Type B pancreatic cell (in vitro differentiated cells): Measurements from ENCODE around the gene POU4F1. TPM values are rescaled to one million over a fixed set of nuclear protein-coding genes. Genes with fewer than 3 reads are reported as not detected.

Experiments used
- DNase-seq: peaks from one replicate; pipeline ENCODE4 v3.0.0; 2021; ENCODE audit warnings: mixed read lengths; ENCODE audit not compliant: unreplicated experiment; ENCODE audit errors: extremely low spot score
- H3K27ac Mint-ChIP-seq: 2 replicates; pipeline ENCODE4 v1.8.0; 2021; ENCODE audit warnings: mild to moderate bottlenecking, mixed read lengths
- H3K27me3 Mint-ChIP-seq: 2 replicates; pipeline ENCODE4 v1.8.0; 2021; ENCODE audit warnings: mixed read lengths
- H3K36me3 Mint-ChIP-seq: 2 replicates; pipeline ENCODE4 v1.8.0; 2021; ENCODE audit warnings: mixed read lengths
- H3K4me1 Mint-ChIP-seq: one replicate; pipeline ENCODE4 v1.8.0; 2021; ENCODE audit warnings: mixed read lengths; ENCODE audit not compliant: unreplicated experiment
- H3K4me3 Mint-ChIP-seq: 2 replicates; pipeline ENCODE4 v1.8.0; 2021; ENCODE audit warnings: mild to moderate bottlenecking, mixed read lengths
- H3K9me3 Mint-ChIP-seq: 2 replicates; pipeline ENCODE4 v1.8.0; 2021; ENCODE audit warnings: mixed read lengths
- total RNA-seq: library from RNA; stranded (reverse); gene quantifications from 2 replicates; pipeline ENCODE4 v1.2.1, GENCODE V29; 2021; ENCODE audit warnings: low replicate concordance
- TF ChIP-seq, protein P1 (sequence below): fragments of 200-600 bp; sonication (generic); conservative IDR thresholded peaks from 2 replicates; pipeline ENCODE4 v1.5.0; 2021; ENCODE audit warnings: antibody characterized with exemption, mild to moderate bottlenecking

Gene POU4F1
- total RNA-seq, 1 donor from 2014 or later: 5.4 TPM

DNA sequence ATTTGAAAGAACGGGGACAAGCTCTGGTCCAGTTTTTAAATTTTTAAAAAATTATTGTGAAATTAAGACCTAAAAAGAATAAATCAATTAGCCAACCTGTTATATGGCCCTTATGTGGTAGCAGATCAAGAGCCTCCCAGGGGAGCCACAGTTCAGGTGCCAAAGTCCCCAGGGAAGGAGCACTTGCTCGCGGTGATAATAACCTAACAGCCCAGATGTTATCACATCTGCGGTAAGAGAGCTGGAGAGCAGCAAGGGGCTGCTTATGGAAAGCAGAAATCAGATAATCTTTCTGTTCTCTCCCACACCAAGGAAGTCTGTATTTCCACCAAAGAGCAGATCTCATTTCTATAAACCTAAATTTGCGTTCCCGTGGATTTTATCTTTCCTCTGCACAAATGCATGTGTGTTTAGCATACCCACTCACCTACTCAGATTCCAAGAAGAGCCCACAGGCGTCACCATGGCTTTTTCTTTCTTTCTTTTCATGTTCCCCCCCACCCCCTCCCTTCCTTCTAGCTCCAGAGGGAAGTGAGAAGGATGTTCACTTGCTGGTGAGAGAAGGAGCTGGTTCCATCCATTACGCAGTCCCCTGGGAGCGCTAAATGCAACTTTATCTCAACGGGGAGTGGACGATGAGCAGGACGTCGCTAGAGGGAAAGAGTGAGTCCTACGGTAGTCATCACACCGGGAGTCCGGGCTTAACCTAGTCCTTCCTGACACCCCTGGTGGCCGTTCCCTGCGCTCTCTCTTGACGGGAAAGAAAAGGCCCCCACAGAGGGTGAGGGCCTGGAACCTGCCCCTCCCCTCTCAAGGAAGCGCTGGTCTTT lies 1.6 kb upstream of the POU4F1 start:
- H3K27ac Mint-ChIP-seq: no peak overlapping the region
- H3K36me3 Mint-ChIP-seq: no peaks in the 10 kb centered on the region
- H3K4me1 Mint-ChIP-seq: peaks cover 28% of the 10 kb centered on the region
- TF ChIP-seq, protein P1, sequence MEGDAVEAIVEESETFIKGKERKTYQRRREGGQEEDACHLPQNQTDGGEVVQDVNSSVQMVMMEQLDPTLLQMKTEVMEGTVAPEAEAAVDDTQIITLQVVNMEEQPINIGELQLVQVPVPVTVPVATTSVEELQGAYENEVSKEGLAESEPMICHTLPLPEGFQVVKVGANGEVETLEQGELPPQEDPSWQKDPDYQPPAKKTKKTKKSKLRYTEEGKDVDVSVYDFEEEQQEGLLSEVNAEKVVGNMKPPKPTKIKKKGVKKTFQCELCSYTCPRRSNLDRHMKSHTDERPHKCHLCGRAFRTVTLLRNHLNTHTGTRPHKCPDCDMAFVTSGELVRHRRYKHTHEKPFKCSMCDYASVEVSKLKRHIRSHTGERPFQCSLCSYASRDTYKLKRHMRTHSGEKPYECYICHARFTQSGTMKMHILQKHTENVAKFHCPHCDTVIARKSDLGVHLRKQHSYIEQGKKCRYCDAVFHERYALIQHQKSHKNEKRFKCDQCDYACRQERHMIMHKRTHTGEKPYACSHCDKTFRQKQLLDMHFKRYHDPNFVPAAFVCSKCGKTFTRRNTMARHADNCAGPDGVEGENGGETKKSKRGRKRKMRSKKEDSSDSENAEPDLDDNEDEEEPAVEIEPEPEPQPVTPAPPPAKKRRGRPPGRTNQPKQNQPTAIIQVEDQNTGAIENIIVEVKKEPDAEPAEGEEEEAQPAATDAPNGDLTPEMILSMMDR: peak; percentile 40
- H3K9me3 Mint-ChIP-seq: no peaks in the 10 kb centered on the region
- no peak for DNase-seq
- H3K27me3 Mint-ChIP-seq: peaks cover 92% of the 10 kb centered on the region
- no peak overlapping the region for H3K4me3 Mint-ChIP-seq

DNA sequence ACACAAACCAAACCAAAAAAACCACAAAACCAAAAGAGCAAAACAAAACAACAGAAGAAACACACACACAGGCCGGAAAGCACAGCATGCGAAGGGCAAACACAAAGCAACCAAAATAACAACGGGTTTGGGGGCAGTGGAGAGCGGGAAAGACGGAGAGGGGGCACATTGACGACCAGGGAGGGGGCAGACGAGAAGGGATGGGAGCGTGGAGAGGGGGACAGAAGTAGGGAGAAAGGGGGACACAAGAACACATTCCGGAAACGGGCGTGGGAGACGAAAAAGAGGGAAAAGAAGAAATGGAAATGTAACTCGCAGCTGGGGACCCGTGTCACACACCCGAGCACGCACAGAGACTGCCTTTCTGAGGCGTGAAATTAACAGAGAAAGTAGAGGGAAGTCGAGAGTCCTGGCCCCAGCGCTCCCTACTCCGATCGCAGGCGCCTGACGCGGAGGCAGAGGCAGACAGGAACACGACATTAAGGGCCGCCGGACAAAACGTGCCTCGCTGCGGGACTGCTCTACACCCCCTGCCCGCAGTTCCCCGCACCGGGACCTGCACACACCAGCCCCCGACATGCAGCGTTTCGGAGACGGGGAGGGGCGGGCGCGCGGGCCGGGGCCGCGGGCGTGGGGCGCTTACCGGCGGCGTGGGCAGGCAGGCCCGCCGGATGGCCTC lies 652 bp downstream of the POU4F1 start:
- H3K4me1 Mint-ChIP-seq: peaks cover 23% of the 10 kb centered on the region
- no peaks in the 10 kb centered on the region for H3K36me3 Mint-ChIP-seq
- peak overlapping the region; percentile 44 for H3K27ac Mint-ChIP-seq
- peaks cover 91% of the 10 kb centered on the region for H3K27me3 Mint-ChIP-seq
- H3K9me3 Mint-ChIP-seq: no peaks in the 10 kb centered on the region
- TF ChIP-seq, protein P1: no peak
- DNase-seq: no peak
- peak overlapping the region; percentile 83 for H3K4me3 Mint-ChIP-seq

DNA sequence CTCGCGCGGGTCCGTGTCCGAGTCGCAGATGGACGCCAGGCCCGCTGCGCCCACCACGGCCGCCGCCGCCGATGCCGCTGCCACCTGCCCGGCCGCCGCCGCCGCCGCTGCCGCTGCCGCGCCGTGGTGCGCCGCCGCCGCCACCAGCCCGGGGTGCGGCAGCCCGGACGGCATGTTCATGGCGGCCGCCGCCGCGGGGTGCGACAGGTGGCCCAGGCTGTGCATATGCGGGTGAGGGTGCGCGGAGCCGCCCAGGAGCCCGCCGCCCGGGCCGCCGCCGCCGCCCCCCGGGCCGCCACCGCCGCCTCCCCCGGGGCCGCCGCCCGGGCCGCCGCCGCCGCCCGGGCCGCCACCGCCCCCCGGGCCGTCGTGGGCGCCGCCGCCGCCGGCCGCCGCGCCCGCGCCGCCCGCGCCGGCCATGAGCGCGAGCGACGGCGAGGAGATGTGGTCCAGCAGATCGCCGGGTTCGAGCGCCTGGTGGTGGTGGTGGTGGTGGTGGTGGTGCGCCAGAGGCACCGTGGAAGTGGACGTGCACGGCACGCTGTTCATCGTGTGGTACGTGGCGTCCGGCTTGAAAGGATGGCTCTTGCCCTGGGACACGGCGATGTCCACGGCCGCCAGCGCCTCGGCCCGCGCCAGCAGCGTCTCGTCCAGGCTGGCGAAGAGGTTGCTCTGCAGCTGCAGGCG lies 1.3 kb downstream of the POU4F1 start:
- TF ChIP-seq, protein P1: no peak
- DNase-seq: no peak
- no peaks in the 10 kb centered on the region for H3K36me3 Mint-ChIP-seq
- H3K4me1 Mint-ChIP-seq: peaks cover 18% of the 10 kb centered on the region
- H3K27ac Mint-ChIP-seq: peak overlapping the region; percentile 44
- peak overlapping the region; percentile 83 for H3K4me3 Mint-ChIP-seq
- no peaks in the 10 kb centered on the region for H3K9me3 Mint-ChIP-seq
- peaks cover 91% of the 10 kb centered on the region for H3K27me3 Mint-ChIP-seq

DNA sequence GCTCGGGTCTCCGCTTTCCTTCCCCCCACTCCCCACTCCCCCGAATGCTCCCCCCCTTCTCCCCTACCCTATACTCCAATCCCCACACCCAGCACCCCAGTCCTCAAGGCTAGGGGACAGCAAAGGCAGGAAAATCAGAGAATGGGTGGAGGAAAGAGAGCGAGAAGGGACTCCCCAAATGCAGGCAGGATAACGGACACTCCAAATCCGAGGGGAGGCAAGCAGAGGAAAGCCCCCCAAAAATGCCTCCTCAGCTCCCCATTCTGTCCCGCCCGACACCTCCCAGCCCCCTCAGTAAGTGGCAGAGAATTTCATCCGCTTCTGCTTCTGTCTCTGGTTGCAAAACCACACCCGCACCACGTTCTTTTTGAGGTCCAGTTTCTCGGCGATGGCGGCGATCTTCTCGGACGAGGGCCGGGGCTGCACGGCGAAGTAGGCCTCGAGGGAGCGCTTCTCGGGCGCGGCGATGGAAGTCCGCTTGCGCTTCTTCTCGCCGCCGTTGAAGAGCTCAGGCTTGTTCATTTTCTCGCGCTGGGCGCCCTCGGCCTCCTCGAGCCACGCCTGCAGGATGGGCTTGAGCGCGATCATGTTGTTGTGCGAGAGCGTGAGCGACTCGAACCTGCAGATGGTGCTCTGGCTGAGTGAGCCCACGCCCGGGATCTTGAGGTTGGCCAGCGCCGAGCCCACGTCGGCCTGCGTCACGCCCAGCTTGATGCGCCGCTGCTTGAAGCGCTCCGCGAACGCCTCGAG lies 2.1 kb downstream of the POU4F1 start:
- peak overlapping the region; percentile 65 for H3K4me3 Mint-ChIP-seq
- TF ChIP-seq, protein P1: no peak
- DNase-seq: no peak
- peaks cover 91% of the 10 kb centered on the region for H3K27me3 Mint-ChIP-seq
- no peak overlapping the region for H3K27ac Mint-ChIP-seq
- H3K9me3 Mint-ChIP-seq: no peaks in the 10 kb centered on the region
- H3K4me1 Mint-ChIP-seq: peaks cover 16% of the 10 kb centered on the region
- no peaks in the 10 kb centered on the region for H3K36me3 Mint-ChIP-seq

DNA sequence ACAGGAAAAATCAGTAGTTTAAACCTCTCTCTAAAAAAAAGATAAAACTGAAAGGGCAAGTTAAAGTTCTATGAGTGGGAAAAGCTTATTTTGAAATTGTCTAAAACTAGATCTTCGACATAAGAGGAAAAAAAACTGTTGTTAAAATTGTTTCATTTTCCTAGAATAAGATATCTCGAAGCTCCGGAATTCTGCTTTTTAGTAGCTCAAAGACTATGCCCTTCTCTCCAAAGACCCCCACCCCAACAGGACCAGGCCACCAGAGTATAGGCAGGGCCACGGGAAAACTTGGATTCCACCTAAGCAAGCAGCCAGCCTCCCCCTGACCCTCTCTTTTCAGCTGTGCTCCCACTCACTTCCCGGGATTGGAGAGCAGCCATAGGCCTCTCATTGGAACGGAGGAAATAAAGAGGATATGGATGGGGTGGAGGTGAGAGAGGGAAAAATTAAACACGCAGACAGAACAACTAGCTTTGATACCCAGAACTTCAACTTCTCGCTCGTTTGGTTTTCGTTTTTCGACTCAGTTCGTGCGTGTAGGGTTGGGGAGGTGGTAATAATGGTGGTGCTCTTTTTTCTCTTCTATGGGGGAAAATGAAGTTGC lies 3.0 kb downstream of the POU4F1 start:
- Mint-ChIP-seq H3K36me3 (no peaks in the 10 kb centered on the region), H3K9me3 (no peaks in the 10 kb centered on the region), H3K27ac (no peak overlapping the region), H3K4me3 (peak overlapping the region; percentile 65), H3K4me1 (peaks cover 16% of the 10 kb centered on the region), H3K27me3 (peaks cover 91% of the 10 kb centered on the region)
- TF ChIP-seq, protein P1: no peak
- DNase-seq: no peak
